Coronary artery (tissue), 2 donors: ENCODE results near the gene CPT1B.

ENCODE experiments used
- DNase-seq: peaks from one replicate; pipeline ENCODE4 v3.0.0-alpha.2; 2017; ENCODE audit warnings: low spot score
- H3K27ac ChIP-seq, 2 donors: fragments of 200-600 bp; sonication (generic); one replicate each; pipeline ENCODE4 v1.5.1; 2016 to 2019
- H3K4me3 ChIP-seq: fragments of 200-600 bp; sonication (generic); 2 replicates; pipeline ENCODE4 v1.5.1; 2016; ENCODE audit warnings: mild to moderate bottlenecking, moderate library complexity
- CTCF ChIP-seq: fragments of 200-600 bp; sonication (generic); IDR thresholded peaks from one replicate; pipeline ENCODE4 v1.5.1; 2019; ENCODE audit warnings: antibody characterized with exemption

Gene CPT1B

GRCh38 chr22:50607659-50608020 is 29.4 kb upstream of the CPT1B start:
- no peak for TF ChIP-seq CTCF
- DNase-seq = no peak
- no peak overlapping the region for H3K4me3 ChIP-seq

GRCh38 chr22:50606946-50607658 is 28.9 kb upstream of the CPT1B start:
- no peak overlapping the region for H3K4me3 ChIP-seq
- no peak for DNase-seq
- no peak for TF ChIP-seq CTCF
- no peak overlapping the region for H3K27ac ChIP-seq

More at GRCh38 chr22:50607659-50608020, 29.4 kb upstream of the CPT1B start:
- H3K27ac ChIP-seq = no peak overlapping the region

GRCh38 chr22:50606165-50606945 is 28.1 kb upstream of the CPT1B start:
- DNase-seq = no peak
- no peak for TF ChIP-seq CTCF
- Histone ChIP-seq H3K27ac (no peak overlapping the region), H3K4me3 (no peak overlapping the region)

GRCh38 chr22:50605613-50606074 is 27.4 kb upstream of the CPT1B start:
- no peak for TF ChIP-seq CTCF
- no peak overlapping the region for H3K4me3 ChIP-seq
- DNase-seq = no peak
- H3K27ac ChIP-seq = no peak overlapping the region

GRCh38 chr22:50605002-50605612 is 26.9 kb upstream of the CPT1B start:
- no peak overlapping the region for H3K27ac ChIP-seq
- H3K4me3 ChIP-seq = no peak overlapping the region
- no peak for TF ChIP-seq CTCF
- DNase-seq = no peak

- no peak for DNase-seq
- TF ChIP-seq CTCF = no peak
- Histone ChIP-seq H3K27ac (no peak overlapping the region), H3K4me3 (no peak overlapping the region)
Measured at GRCh38 chr22:50604256-50605001, 26.2 kb upstream of the CPT1B start.
